ENCODE measurements around the gene RAET1G. TPM values are rescaled to one million over a fixed set of nuclear protein-coding genes. Genes with fewer than 3 reads are reported as not detected.

The RAET1G gene
- total and polyA plus RNA-seq, 9 of the 15 experiments (the other 6 are each of a cell fraction or from before 2014, with no cell fraction given) = 0.11 TPM; not detected in 8

DNA sequence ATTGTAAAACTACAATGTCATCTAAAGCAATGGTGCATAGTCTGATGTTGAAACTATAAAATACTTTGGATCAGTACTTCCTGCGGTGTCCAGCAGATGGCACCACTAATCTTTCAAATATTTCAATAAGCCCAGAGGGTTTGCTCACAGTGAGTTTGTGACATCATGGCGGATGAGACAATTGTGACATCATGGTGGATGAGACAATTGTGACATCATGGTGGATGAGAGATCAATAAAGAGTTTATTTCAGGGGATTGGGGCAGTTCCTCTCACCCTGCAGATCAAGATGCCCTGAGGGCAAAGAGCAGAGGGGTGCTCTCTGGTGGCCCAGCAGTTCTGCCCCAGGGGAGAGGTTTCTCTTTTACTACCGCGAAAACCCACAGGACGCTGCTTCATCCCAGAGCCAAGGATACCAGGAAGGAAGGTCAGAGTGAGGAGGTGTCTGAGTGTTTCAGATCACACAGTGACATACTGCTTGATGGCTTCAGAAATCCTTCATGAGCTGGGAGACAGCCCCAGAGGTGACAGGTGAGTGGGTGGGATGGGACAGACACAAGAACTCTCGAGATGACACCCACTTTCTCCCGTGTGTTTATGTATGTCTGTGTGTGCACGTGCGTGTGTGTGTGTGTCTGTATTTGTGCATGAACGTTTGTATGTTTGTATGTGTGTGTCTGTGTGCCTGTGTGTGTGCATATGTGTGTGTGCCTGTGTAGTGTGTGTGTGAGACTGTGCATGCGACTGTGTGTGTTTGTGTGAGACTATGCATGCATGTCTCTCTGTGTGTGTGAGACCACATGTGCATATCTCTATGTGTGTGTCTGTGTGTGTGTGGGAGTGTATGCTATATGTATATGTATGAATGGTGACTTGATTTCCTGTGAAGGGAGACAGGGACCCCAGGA is 11.6 kb upstream of the RAET1G start (continued):
- TF ChIP-seq, protein P1, sequence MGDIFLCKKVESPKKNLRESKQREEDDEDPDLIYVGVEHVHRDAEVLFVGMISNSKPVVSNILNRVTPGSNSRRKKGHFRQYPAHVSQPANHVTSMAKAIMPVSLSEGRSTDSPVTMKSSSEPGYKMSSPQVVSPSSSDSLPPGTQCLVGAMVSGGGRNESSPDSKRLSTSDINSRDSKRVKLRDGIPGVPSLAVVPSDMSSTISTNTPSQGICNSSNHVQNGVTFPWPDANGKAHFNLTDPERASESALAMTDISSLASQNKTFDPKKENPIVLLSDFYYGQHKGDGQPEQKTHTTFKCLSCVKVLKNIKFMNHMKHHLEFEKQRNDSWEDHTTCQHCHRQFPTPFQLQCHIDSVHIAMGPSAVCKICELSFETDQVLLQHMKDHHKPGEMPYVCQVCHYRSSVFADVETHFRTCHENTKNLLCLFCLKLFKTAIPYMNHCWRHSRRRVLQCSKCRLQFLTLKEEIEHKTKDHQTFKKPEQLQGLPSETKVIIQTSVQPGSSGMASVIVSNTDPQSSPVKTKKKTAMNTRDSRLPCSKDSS (IDR thresholded peaks at IDR 0.05; ENCODE audit: low read depth, partially characterized antibody) = no peak
- TF ChIP-seq CREM (IDR thresholded peaks at IDR 0.05; ENCODE audit: low read depth) (peak; percentile 98), ZNF143 (CRISPR knock-in tag; IDR thresholded peaks at IDR 0.05) (no peak), ATF1 (CRISPR knock-in tag; IDR thresholded peaks at IDR 0.05) (peak; percentile 77), ATF1 (tag; IDR thresholded peaks at IDR 0.05) (peak; percentile 99), ZNF584 (CRISPR knock-in tag; IDR thresholded peaks at IDR 0.05; ENCODE audit: low read depth) (no peak), FUS (optimal IDR thresholded peaks at IDR 0.05; ENCODE audit: low read depth, low read length) (no peak), SAP30 (IDR thresholded peaks at IDR 0.05; ENCODE audit: borderline replicate concordance, insufficient read depth, low read depth, low read length, poor library complexity, severe bottlenecking) (no peak), TARDBP (IDR thresholded peaks at IDR 0.05) (peak; percentile 99), IFI16 (CRISPR knock-in tag; IDR thresholded peaks at IDR 0.05) (no peak), RAD51 (IDR thresholded peaks at IDR 0.05; ENCODE audit: borderline replicate concordance, low read depth) (no peak), ZFPM2 (CRISPR knock-in tag; IDR thresholded peaks at IDR 0.05) (no peak), FOSL1 (tag; conservative IDR thresholded peaks at IDR 0.05) (peak; percentile 81), ZNF408 (CRISPR knock-in tag; IDR thresholded peaks at IDR 0.05; ENCODE audit: low read depth) (no peak), SREBF1 (IDR thresholded peaks at IDR 0.05; ENCODE audit: borderline replicate concordance, low read depth, low read length) (no peak)
- TF ChIP-seq, protein P2, sequence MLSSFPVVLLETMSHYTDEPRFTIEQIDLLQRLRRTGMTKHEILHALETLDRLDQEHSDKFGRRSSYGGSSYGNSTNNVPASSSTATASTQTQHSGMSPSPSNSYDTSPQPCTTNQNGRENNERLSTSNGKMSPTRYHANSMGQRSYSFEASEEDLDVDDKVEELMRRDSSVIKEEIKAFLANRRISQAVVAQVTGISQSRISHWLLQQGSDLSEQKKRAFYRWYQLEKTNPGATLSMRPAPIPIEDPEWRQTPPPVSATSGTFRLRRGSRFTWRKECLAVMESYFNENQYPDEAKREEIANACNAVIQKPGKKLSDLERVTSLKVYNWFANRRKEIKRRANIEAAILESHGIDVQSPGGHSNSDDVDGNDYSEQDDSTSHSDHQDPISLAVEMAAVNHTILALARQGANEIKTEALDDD (IDR thresholded peaks at IDR 0.05) = no peak
- TF ChIP-seq, protein P3, sequence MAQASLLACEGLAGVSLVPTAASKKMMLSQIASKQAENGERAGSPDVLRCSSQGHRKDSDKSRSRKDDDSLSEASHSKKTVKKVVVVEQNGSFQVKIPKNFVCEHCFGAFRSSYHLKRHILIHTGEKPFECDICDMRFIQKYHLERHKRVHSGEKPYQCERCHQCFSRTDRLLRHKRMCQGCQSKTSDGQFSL (CRISPR knock-in tag; IDR thresholded peaks at IDR 0.05) = no peak
- TF ChIP-seq, protein P3 (tag; IDR thresholded peaks at IDR 0.05) = no peak
- TF ChIP-seq, protein P4, sequence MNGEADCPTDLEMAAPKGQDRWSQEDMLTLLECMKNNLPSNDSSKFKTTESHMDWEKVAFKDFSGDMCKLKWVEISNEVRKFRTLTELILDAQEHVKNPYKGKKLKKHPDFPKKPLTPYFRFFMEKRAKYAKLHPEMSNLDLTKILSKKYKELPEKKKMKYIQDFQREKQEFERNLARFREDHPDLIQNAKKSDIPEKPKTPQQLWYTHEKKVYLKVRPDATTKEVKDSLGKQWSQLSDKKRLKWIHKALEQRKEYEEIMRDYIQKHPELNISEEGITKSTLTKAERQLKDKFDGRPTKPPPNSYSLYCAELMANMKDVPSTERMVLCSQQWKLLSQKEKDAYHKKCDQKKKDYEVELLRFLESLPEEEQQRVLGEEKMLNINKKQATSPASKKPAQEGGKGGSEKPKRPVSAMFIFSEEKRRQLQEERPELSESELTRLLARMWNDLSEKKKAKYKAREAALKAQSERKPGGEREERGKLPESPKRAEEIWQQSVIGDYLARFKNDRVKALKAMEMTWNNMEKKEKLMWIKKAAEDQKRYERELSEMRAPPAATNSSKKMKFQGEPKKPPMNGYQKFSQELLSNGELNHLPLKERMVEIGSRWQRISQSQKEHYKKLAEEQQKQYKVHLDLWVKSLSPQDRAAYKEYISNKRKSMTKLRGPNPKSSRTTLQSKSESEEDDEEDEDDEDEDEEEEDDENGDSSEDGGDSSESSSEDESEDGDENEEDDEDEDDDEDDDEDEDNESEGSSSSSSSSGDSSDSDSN (IDR thresholded peaks at IDR 0.05; ENCODE audit: borderline replicate concordance in 1 of 2, low read depth in 2 of 2, low read length in 2 of 2) = no peak
- TF ChIP-seq, protein P5, sequence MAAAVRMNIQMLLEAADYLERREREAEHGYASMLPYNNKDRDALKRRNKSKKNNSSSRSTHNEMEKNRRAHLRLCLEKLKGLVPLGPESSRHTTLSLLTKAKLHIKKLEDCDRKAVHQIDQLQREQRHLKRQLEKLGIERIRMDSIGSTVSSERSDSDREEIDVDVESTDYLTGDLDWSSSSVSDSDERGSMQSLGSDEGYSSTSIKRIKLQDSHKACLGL (CRISPR knock-in tag; IDR thresholded peaks at IDR 0.05; ENCODE audit: borderline replicate concordance, poor library complexity, severe bottlenecking) = no peak
